ENCODE measurements around the gene THRB. TPM values are rescaled to one million over a fixed set of nuclear protein-coding genes. Genes with fewer than 3 reads are reported as not detected.

Gene THRB
- total RNA-seq, 4 donors from 2014 or later: 6.3 to 10.3 (median 8.5) TPM

GRCh38 chr3:24135280-24135679 is 359.4 kb downstream of the THRB start:
- DNase-seq (ENCODE audit: low spot score in 2 of 2): no peak
- Histone ChIP-seq H3K9me3 (no peaks in the 10 kb centered on the region), H3K27ac (no peak overlapping the region), H3K4me3 (no peak overlapping the region), H3K36me3 (peaks cover 0 to 18% (median 0%) of the 10 kb centered on the region in 3 donors), H3K4me1 (peaks cover 0 to 6% (median 0%) of the 10 kb centered on the region in 4 donors), H3K27me3 (no peaks in the 10 kb centered on the region)
- TF ChIP-seq EP300 (IDR thresholded peaks at IDR 0.05): no peak
- TF ChIP-seq CTCF (IDR thresholded peaks at IDR 0.05): no peak
- TF ChIP-seq POLR2A (IDR thresholded peaks at IDR 0.05): no peak
- WGBS, 2 donors: 54 to 58% methylated on average over 2 of the region's 2 CpGs

- WGBS, 2 donors: 65 to 82% methylated on average over 2 of the region's 2 CpGs
- Histone ChIP-seq H3K27me3 (no peaks in the 10 kb centered on the region), H3K4me3 (no peak overlapping the region), H3K4me1 (peaks cover 0 to 6% (median 0%) of the 10 kb centered on the region in 4 donors), H3K9me3 (no peaks in the 10 kb centered on the region), H3K27ac (no peak overlapping the region), H3K36me3 (peaks cover 0 to 18% (median 0%) of the 10 kb centered on the region in 3 donors)
- no peak for TF ChIP-seq EP300 (IDR thresholded peaks at IDR 0.05)
- TF ChIP-seq CTCF (IDR thresholded peaks at IDR 0.05): no peak
- no peak for TF ChIP-seq POLR2A (IDR thresholded peaks at IDR 0.05)
- no peak for DNase-seq (ENCODE audit: low spot score in 2 of 2)
These were observed 360.7 kb downstream of the THRB start for GRCh38 chr3:24133942-24134341.

GRCh38 chr3:24133436-24133835 is 361.2 kb downstream of the THRB start:
- Histone ChIP-seq H3K4me3 (no peak overlapping the region), H3K27ac (no peak overlapping the region), H3K4me1 (peaks cover 0 to 6% (median 0%) of the 10 kb centered on the region in 4 donors), H3K36me3 (peaks cover 0 to 18% (median 0%) of the 10 kb centered on the region in 3 donors), H3K9me3 (no peaks in the 10 kb centered on the region), H3K27me3 (no peaks in the 10 kb centered on the region)
- no peak for DNase-seq (ENCODE audit: low spot score in 2 of 2)
- no peak for TF ChIP-seq POLR2A (IDR thresholded peaks at IDR 0.05)
- no peak for TF ChIP-seq EP300 (IDR thresholded peaks at IDR 0.05)
- no peak for TF ChIP-seq CTCF (IDR thresholded peaks at IDR 0.05)

GRCh38 chr3:24129549-24129948 is 365.1 kb downstream of the THRB start:
- Histone ChIP-seq H3K4me3 (no peak overlapping the region), H3K4me1 (no peaks in the 10 kb centered on the region), H3K9me3 (no peaks in the 10 kb centered on the region), H3K36me3 (peaks cover 0 to 18% (median 0%) of the 10 kb centered on the region in 3 donors), H3K27me3 (no peaks in the 10 kb centered on the region), H3K27ac (no peak overlapping the region)
- TF ChIP-seq EP300 (IDR thresholded peaks at IDR 0.05) (no peak), CTCF (IDR thresholded peaks at IDR 0.05) (no peak), POLR2A (IDR thresholded peaks at IDR 0.05) (no peak)
- 76 to 82% methylated on average over 5 of the region's 5 CpGs for WGBS, 2 donors
- no peak for DNase-seq (ENCODE audit: low spot score in 2 of 2)

- Histone ChIP-seq H3K9me3 (no peaks in the 10 kb centered on the region), H3K4me1 (no peaks in the 10 kb centered on the region), H3K27ac (peak overlapping the region in 1 of 4 donors; percentile 12), H3K36me3 (peaks cover 0 to 18% (median 0%) of the 10 kb centered on the region in 3 donors), H3K4me3 (no peak overlapping the region), H3K27me3 (no peaks in the 10 kb centered on the region)
- TF ChIP-seq POLR2A (IDR thresholded peaks at IDR 0.05) (no peak), EP300 (IDR thresholded peaks at IDR 0.05) (peak in 1 of 2 donors; percentile 19), CTCF (IDR thresholded peaks at IDR 0.05) (no peak)
- 56 to 59% methylated on average over 4 of the region's 4 CpGs for WGBS, 2 donors
- DNase-seq (ENCODE audit: low spot score in 2 of 2): no peak
These were observed 366.2 kb downstream of the THRB start for GRCh38 chr3:24128199-24129005.
